GM19193 (cell line): ENCODE data around the gene OR52I1.

Source experiments
- POLR2A ChIP-seq: IDR thresholded peaks from 4 replicates; pipeline ENCODE4 v1.6.1; 2011; ENCODE audit not compliant: insufficient read depth, insufficient read length; ENCODE audit errors: extremely low read depth

The OR52I1 gene

DNA sequence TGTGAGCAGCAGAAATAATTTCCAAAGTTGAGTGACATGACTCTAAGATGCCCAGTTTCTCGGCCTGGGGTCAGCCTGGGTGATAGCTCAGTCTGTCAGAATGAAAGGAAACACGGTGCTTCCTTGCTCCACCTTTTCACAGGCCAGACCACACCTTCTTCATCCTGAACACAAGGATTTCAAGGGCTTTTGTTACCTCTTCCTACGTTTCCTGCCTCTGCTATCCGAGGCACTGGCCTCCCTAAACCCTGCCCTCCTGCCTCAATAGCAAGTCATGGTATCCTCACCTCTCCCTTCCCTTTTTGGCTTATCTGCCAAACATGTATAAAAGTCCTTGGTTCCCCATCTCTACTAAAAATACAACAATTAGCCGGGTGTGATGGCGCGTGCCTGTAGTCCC lies 48.2 kb downstream of the OR52I1 start:
- TF ChIP-seq POLR2A = no peak

DNA sequence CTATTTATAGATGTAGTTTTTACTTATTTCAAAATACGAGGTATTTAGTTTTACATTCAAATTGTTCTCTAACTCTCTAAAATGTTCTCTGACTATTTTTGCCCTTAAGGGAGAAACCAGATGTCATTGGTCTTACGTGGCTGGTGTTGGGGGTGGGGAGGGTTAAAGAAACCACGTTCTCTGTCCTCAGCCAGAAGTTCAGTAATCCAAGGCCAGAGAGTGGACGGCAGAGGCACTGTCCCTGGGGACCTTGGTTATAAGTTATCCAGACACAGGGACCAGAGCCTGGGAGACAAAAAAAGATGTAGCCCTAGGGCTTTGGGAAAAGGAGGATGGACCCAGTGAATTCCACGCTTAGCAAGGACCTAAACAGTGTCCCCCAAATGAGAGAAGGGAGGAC lies 49.2 kb downstream of the OR52I1 start:
- TF ChIP-seq POLR2A = no peak

DNA sequence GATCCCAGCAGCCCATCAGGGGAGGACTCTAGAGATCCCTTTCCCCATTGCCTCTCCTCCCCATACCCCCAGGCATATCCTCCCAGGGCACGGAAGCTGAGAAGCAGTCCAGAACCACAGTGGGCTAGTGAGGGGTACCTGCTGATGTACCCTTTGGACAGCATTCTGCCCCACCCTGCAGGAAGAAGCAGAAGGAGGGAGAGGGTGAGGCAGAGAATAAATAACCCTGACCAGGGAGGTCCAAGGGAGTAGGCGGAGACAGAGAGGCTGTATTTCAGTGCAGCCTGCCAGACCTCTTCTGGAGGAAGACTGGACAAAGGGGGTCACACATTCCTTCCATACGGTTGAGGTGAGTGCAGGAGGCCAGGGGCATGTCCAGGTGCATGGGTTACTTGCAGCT lies 49.8 kb downstream of the OR52I1 start, which contains the start of gene OR51E1:
OR51E1 (plus strand) TSS at position 301 of the 400 bp plus-strand sequence. CDS start 8,545 bp downstream, outside the sequence.
- TF ChIP-seq POLR2A = no peak

DNA sequence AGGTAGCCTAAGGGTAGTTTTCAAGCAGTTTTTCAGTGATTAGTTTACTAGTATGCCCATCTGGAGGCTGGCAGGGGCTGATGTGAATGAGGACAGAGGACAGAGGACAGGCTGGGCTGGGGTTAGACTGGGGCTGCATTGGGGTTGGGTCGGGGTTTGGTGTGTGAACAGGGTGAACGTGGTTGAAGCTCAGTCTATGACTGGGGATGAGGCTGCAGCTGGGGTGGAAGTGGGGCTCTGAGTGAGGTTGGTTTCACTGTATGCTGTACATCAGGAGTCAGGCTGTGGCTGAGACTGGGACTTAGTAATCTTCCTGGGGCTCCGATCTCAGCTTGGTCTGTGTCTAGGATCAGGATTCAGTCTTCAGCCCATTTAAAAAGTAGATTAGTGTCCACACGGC lies 50.4 kb downstream of the OR52I1 start:
- TF ChIP-seq POLR2A = no peak
